ENCODE measurements around the gene TTC17.

- TF ChIP-seq CTCF (conservative IDR thresholded peaks at IDR 0.05; ENCODE audit: low read depth, low read length) (no peak), EZH2 (IDR thresholded peaks at IDR 0.05; ENCODE audit: borderline replicate concordance, low read depth, low read length, poor library complexity, severe bottlenecking) (no peak)
Observed at GRCh38 chr11:43492701-43493100, 134.0 kb downstream of the TTC17 start.

Data from A673 (cell line).